ENCODE results near the gene ABCD3.

DNA sequence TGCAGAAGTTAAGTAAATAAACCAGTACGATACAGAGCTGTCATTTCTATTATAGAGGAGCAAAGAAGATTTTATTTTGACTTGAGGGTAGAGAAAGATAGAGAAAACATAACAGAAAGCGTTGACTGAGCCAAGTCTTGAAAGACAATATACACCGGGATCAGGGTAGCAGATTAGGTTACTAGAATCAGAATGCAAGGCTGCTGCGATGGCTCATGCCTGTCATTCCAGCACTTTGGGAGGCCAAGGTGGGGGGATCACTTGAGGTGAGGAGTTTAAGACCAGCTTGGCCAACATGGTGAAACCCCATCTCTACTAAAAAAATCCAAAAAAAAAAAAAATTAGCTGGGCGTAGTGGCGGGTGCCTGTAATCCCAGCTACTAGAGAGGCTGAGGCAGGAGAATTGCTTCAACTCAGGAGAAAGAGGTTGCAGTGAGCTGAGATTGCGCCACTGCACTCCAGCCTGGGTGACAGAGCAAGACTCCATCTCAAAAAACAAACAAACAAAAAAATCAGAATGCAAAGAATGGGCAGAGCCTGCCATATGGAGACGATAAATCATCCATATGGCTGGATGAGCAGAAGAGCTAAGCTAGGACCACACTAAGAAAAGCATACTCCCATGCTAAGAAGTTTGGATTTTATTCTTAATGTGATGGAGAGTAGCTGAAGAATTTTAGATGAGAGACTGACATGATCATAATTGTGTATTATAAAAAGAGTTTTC lies 9.9 kb upstream of the ABCD3 start:
- TF ChIP-seq, protein P1, sequence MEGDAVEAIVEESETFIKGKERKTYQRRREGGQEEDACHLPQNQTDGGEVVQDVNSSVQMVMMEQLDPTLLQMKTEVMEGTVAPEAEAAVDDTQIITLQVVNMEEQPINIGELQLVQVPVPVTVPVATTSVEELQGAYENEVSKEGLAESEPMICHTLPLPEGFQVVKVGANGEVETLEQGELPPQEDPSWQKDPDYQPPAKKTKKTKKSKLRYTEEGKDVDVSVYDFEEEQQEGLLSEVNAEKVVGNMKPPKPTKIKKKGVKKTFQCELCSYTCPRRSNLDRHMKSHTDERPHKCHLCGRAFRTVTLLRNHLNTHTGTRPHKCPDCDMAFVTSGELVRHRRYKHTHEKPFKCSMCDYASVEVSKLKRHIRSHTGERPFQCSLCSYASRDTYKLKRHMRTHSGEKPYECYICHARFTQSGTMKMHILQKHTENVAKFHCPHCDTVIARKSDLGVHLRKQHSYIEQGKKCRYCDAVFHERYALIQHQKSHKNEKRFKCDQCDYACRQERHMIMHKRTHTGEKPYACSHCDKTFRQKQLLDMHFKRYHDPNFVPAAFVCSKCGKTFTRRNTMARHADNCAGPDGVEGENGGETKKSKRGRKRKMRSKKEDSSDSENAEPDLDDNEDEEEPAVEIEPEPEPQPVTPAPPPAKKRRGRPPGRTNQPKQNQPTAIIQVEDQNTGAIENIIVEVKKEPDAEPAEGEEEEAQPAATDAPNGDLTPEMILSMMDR (IDR thresholded peaks at IDR 0.05) = no peak
- no peak for TF ChIP-seq POLR2A (IDR thresholded peaks at IDR 0.05)

All from tibial nerve (tissue), 3 donors.